PFSK-1 (cell line): Measurements from ENCODE around the gene MYO7A.

Experiments used
- POLR2AphosphoS5 ChIP-seq: IDR thresholded peaks from 2 replicates; pipeline ENCODE4 v1.6.1; 2012; ENCODE audit warnings: low read depth, mild to moderate bottlenecking, control low read depth, low read length, moderate library complexity
- SIN3A ChIP-seq: IDR thresholded peaks from 2 replicates; pipeline ENCODE4 v1.6.1; 2012; ENCODE audit warnings: mild to moderate bottlenecking, low read length, moderate library complexity, borderline replicate concordance; ENCODE audit not compliant: insufficient read depth
- TAF1 ChIP-seq: IDR thresholded peaks from 2 replicates; pipeline ENCODE4 v1.6.1; 2012; ENCODE audit warnings: low read length, control low read depth, borderline replicate concordance; ENCODE audit not compliant: insufficient read depth
- TF ChIP-seq, protein P1 (sequence below), 2 experiments: IDR thresholded peaks; 2 replicates each; pipeline versions ENCODE4 v1.6.1 to v1.8.0; 2011 to 2012; ENCODE audit warnings: low read depth in 2 of 2, low read length in 2 of 2, control low read depth in 1 of 2, inconsistent platforms in 1 of 2, mild to moderate bottlenecking in 1 of 2, moderate library complexity in 1 of 2; ENCODE audit not compliant: insufficient read depth in 1 of 2

DNA sequence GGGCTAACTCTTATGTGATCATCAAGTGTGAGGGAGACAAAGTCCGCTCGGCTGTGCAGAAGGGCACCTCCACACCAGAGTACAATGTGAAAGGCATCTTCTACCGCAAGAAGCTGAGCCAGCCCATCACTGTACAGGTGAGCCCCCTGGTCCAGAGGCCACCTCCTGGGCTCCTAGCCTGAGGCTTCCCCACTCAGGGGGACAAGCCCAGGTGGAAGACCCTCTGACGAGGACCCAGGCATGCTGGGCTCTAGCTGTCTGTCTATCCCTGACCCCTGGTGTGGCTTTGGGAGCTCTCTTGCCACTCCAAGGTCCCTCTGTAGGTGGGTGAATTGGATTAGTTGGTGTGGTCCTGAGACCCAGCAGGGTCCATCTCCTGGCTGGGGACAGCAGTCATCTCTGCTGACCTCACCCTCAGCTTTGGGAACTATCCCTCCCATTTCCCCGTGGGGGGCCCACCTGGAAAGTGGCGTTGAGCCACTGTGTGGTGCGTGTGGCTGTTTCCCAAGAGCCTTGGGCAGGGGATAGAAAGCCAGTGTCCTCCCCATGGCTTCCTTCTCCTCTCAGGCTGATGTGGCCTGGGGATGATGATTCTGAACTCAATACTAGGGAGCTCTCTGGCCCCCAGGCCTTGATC, 5.4 kb upstream of the MYO7A start:
- TF ChIP-seq POLR2AphosphoS5 (no peak), TAF1 (no peak), SIN3A (no peak)
- TF ChIP-seq, protein P1, sequence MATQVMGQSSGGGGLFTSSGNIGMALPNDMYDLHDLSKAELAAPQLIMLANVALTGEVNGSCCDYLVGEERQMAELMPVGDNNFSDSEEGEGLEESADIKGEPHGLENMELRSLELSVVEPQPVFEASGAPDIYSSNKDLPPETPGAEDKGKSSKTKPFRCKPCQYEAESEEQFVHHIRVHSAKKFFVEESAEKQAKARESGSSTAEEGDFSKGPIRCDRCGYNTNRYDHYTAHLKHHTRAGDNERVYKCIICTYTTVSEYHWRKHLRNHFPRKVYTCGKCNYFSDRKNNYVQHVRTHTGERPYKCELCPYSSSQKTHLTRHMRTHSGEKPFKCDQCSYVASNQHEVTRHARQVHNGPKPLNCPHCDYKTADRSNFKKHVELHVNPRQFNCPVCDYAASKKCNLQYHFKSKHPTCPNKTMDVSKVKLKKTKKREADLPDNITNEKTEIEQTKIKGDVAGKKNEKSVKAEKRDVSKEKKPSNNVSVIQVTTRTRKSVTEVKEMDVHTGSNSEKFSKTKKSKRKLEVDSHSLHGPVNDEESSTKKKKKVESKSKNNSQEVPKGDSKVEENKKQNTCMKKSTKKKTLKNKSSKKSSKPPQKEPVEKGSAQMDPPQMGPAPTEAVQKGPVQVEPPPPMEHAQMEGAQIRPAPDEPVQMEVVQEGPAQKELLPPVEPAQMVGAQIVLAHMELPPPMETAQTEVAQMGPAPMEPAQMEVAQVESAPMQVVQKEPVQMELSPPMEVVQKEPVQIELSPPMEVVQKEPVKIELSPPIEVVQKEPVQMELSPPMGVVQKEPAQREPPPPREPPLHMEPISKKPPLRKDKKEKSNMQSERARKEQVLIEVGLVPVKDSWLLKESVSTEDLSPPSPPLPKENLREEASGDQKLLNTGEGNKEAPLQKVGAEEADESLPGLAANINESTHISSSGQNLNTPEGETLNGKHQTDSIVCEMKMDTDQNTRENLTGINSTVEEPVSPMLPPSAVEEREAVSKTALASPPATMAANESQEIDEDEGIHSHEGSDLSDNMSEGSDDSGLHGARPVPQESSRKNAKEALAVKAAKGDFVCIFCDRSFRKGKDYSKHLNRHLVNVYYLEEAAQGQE (IDR thresholded peaks at IDR 0.05; ENCODE audit: insufficient read depth in 1 of 2, low read depth in 2 of 2, low read length in 2 of 2): no peak
